Mesenchymal stem cell (in vitro differentiated cells and primary cell): Measurements from ENCODE around the gene MATCAP1. TPM values are rescaled to one million over a fixed set of nuclear protein-coding genes. Genes with fewer than 3 reads are reported as not detected.

ENCODE experiments used
- DNase-seq: peaks from one replicate; pipeline ENCODE4 v3.0.0-alpha.2; 2013
- H2AFZ ChIP-seq: one replicate; pipeline ENCODE4 v1.6.1; 2013; ENCODE audit warnings: low read depth, mild to moderate bottlenecking, control low read depth, inconsistent platforms, low read length, moderate library complexity
- H2AK5ac ChIP-seq: 2 replicates; pipeline ENCODE4 v1.6.1; 2013; ENCODE audit warnings: low read length, moderate library complexity, mild to moderate bottlenecking, inconsistent platforms; ENCODE audit not compliant: severe bottlenecking
- H2BK120ac ChIP-seq: one replicate; pipeline ENCODE4 v1.6.1; 2013; ENCODE audit warnings: low read depth, mild to moderate bottlenecking, inconsistent platforms, low read length, moderate library complexity
- H2BK12ac ChIP-seq, 2 experiments: one replicate each; pipeline ENCODE4 v1.6.1; 2013; ENCODE audit warnings: inconsistent platforms in 2 of 2, low read length in 2 of 2, mild to moderate bottlenecking in 2 of 2, moderate library complexity in 2 of 2, control low read depth in 1 of 2
- H2BK15ac ChIP-seq: one replicate; pipeline ENCODE4 v1.6.1; 2013; ENCODE audit warnings: mild to moderate bottlenecking, low read depth, inconsistent platforms; ENCODE audit not compliant: poor library complexity, severe bottlenecking
- H2BK5ac ChIP-seq: 2 replicates; pipeline ENCODE4 v1.6.1; 2013; ENCODE audit warnings: low read depth, mild to moderate bottlenecking, low read length, control low read depth, inconsistent platforms; ENCODE audit not compliant: poor library complexity, severe bottlenecking
- H3K14ac ChIP-seq, 2 experiments: one replicate each; pipeline ENCODE4 v1.6.1; 2013; ENCODE audit warnings: inconsistent platforms in 2 of 2, low read length in 2 of 2, control low read depth in 1 of 2, mild to moderate bottlenecking in 1 of 2, moderate library complexity in 1 of 2
- H3K18ac ChIP-seq, 2 experiments: one replicate each; pipeline ENCODE4 v1.6.1; 2013; ENCODE audit warnings: inconsistent platforms in 2 of 2, low read length in 2 of 2, control low read depth in 1 of 2, low read depth in 1 of 2, mild to moderate bottlenecking in 1 of 2
- H3K23ac ChIP-seq, 2 experiments: one replicate each; pipeline ENCODE4 v1.6.1; 2013; ENCODE audit warnings: inconsistent platforms in 2 of 2, low read length in 2 of 2, mild to moderate bottlenecking in 2 of 2, moderate library complexity in 2 of 2, control low read depth in 1 of 2
- H3K27ac ChIP-seq: 2 replicates; pipeline ENCODE4 v1.5.1; 2013; ENCODE audit warnings: mild to moderate bottlenecking, moderate library complexity, low read length, control low read depth, inconsistent platforms; ENCODE audit not compliant: poor library complexity, severe bottlenecking
- H3K27me3 ChIP-seq, 2 experiments: 2 replicates each; pipeline versions ENCODE4 v1.6.1 to v1.7.0; 2013; ENCODE audit warnings: low read length in 2 of 2, mild to moderate bottlenecking in 2 of 2, moderate library complexity in 2 of 2, control low read depth in 1 of 2, inconsistent platforms in 1 of 2; ENCODE audit not compliant: control insufficient read depth in 1 of 2, insufficient read depth in 1 of 2
- H3K36me3 ChIP-seq, 2 experiments: 2 replicates each; pipeline versions ENCODE4 v1.6.1 to v1.7.0; 2013; ENCODE audit warnings: low read length in 2 of 2, control low read depth in 1 of 2, inconsistent platforms in 1 of 2, low read depth in 1 of 2, mild to moderate bottlenecking in 1 of 2; ENCODE audit not compliant: insufficient read depth in 2 of 2, control insufficient read depth in 1 of 2
- H3K4ac ChIP-seq, 2 experiments: one replicate each; pipeline ENCODE4 v1.6.1; 2013; ENCODE audit warnings: inconsistent platforms in 2 of 2, low read length in 2 of 2, mild to moderate bottlenecking in 2 of 2, moderate library complexity in 2 of 2, control low read depth in 1 of 2, low read depth in 1 of 2
- H3K4me1 ChIP-seq: 2 replicates; pipeline ENCODE4 v1.6.1; 2013; ENCODE audit warnings: low read depth, low read length, control low read depth; ENCODE audit not compliant: control insufficient read depth, insufficient read depth
- H3K4me2 ChIP-seq: 2 replicates; pipeline ENCODE4 v1.6.1; 2013; ENCODE audit warnings: low read length, mild to moderate bottlenecking, inconsistent platforms; ENCODE audit not compliant: poor library complexity, severe bottlenecking
- H3K4me3 ChIP-seq, 2 experiments: 2 replicates each; pipeline versions ENCODE4 v1.5.1 to v1.7.0; 2013; ENCODE audit warnings: low read length in 2 of 2, mild to moderate bottlenecking in 2 of 2, control low read depth in 1 of 2, low read depth in 1 of 2; ENCODE audit not compliant: insufficient read depth in 1 of 2
- H3K79me1 ChIP-seq: replicated peaks from 2 replicates; pipeline ENCODE4 v1.6.1; 2013; ENCODE audit warnings: mild to moderate bottlenecking, control low read depth, low read length, inconsistent platforms; ENCODE audit not compliant: poor library complexity, severe bottlenecking
- H3K9ac ChIP-seq: 2 replicates; pipeline ENCODE4 v1.7.0; 2013; ENCODE audit warnings: mild to moderate bottlenecking, low read length, moderate library complexity
- H3K9me3 ChIP-seq: 2 replicates; pipeline ENCODE4 v1.7.0; 2013; ENCODE audit warnings: mild to moderate bottlenecking, low read length; ENCODE audit not compliant: control insufficient read depth
- H4K8ac ChIP-seq: one replicate; pipeline ENCODE4 v1.6.1; 2013; ENCODE audit warnings: inconsistent platforms, mild to moderate bottlenecking, low read length, moderate library complexity
- H4K91ac ChIP-seq: one replicate; pipeline ENCODE4 v1.6.1; 2013; ENCODE audit warnings: mild to moderate bottlenecking, low read length, inconsistent platforms
- WGBS: methylation state at CpG from one replicate; pipeline ENCODE4 v1.1.7; 2013; ENCODE audit warnings: mixed read lengths; 5-methylcytosine and 5-hydroxymethylcytosine counted together
- polyA plus RNA-seq, 2 experiments: library from polyadenylated mRNA; stranded (reverse); fragments of 200-250 nt; gene quantifications; one replicate each; pipeline ENCODE4 v1.2.3, GENCODE V29; 2013

Gene MATCAP1
- polyA plus RNA-seq (2013, experiment 1 of 2), result 11.4 TPM
- polyA plus RNA-seq (2013, experiment 2 of 2), result 11.2 TPM

GRCh38 chr16:67183627-67184452, at the start of gene MATCAP1:
Gene MATCAP1 (minus strand): TSS chr16:67183963. CDS start chr16:67180610, 3,353 bp downstream.
- Histone ChIP-seq H3K27me3 (no peaks in the 10 kb centered on the region), H3K9ac (peak within 1 kb of the TSS; percentile 89), H3K4me2 (peak within 1 kb of the TSS; percentile 99), H3K4ac (peak within 1 kb of the TSS; percentile 75 to 92), H2BK12ac (peak within 1 kb of the TSS in 1 of 2 experiments; percentile 80), H3K4me1 (peaks cover 31% of the 10 kb centered on the region), H4K91ac (peak within 1 kb of the TSS; percentile 97), H3K4me3 (peak within 1 kb of the TSS; percentile 82 to 89), H3K79me1 (peaks cover 24% of the 10 kb centered on the region), H3K18ac (peak within 1 kb of the TSS; percentile 94 to 97), H2BK120ac (peak within 1 kb of the TSS; percentile 78), H4K8ac (peak within 1 kb of the TSS; percentile 95), H2BK15ac (peak within 1 kb of the TSS; percentile 97), H2AK5ac (no peak within 1 kb of the TSS), H3K14ac (peak within 1 kb of the TSS in 1 of 2 experiments; percentile 91), H3K9me3 (no peaks in the 10 kb centered on the region), H2BK5ac (peak within 1 kb of the TSS; percentile 74), H3K36me3 (peaks cover 0 to 15% of the 10 kb centered on the region in 2 experiments), H3K23ac (peak within 1 kb of the TSS in 1 of 2 experiments; percentile 2), H3K27ac (no peak within 1 kb of the TSS), H2AFZ (peak within 1 kb of the TSS; percentile 83)
- peak; percentile 99 for DNase-seq
- WGBS, result under 1% methylated on average over 74 of the region's 77 CpGs

DNA sequence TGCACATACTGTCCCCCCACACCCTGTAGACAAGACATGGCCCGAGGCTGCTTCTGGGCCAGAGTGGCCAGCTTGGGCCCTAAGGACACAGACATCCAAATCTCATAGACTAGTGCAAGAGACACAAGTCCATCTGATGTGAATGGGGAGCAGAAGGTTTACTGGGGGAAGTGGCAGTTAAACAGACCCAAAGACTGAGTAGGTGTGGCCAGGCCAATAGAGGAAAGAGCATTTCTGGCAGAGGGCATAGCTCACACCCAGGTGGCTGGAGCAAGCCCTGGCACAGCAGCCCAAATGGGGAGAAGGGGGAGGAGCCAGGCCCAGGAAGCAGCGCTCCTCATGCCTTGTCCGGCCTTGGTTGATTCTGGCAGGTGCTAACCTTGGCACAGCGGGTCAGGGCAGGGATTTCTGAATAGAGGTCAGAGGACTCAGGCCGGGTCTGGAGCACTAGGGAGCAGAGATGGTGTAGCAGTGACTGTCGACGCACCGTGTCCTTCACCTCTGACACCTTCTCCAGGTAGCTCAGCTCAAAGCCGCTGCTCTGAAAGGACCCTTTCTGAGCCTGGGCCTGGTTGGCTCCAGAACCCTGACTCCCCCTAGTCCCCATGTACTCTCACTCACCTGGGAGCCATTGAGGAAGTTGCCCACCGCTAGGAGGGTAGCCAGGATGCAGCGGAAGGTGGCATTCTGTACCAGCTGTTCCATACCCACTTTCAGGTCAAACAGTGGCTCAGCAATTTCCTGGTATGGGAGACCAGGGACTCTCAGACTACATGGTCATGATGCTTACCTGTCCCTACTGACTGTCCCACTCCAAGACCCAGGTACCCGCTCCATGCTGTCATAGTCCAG, 47.3 kb upstream of the MATCAP1 start:
- H3K4me2 ChIP-seq, result no peak overlapping the region

GRCh38 chr16:67229906-67230808, 46.4 kb upstream of the MATCAP1 start:
- no peak for DNase-seq
- H3K27ac ChIP-seq, result no peak overlapping the region
- H2BK12ac ChIP-seq, result no peak overlapping the region
- H3K4ac ChIP-seq, result no peak overlapping the region
- H4K91ac ChIP-seq, result no peak overlapping the region
- H2AFZ ChIP-seq, result no peak overlapping the region
- H2BK120ac ChIP-seq, result no peak overlapping the region
- H4K8ac ChIP-seq, result no peak overlapping the region
- H3K4me3 ChIP-seq, result no peak overlapping the region
- peaks cover 37% of the 10 kb centered on the region for H3K79me1 ChIP-seq
- H3K9me3 ChIP-seq, result no peaks in the 10 kb centered on the region
- 98% methylated on average over 32 of the region's 32 CpGs for WGBS
- no peak overlapping the region for H3K9ac ChIP-seq
- no peaks in the 10 kb centered on the region for H3K27me3 ChIP-seq
- peaks cover 19% of the 10 kb centered on the region for H3K4me1 ChIP-seq
- H3K14ac ChIP-seq, result no peak overlapping the region
- H3K4me2 ChIP-seq, result no peak overlapping the region
- H2BK15ac ChIP-seq, result no peak overlapping the region
- H2BK5ac ChIP-seq, result no peak overlapping the region
- H3K36me3 ChIP-seq, result peaks cover 68 to 69% of the 10 kb centered on the region in 2 experiments
- no peak overlapping the region for H3K23ac ChIP-seq
- H2AK5ac ChIP-seq, result no peak overlapping the region
- no peak overlapping the region for H3K18ac ChIP-seq

More for the DNA sequence above, 47.3 kb upstream of the MATCAP1 start:
- no peak overlapping the region for H2AFZ ChIP-seq
- no peak overlapping the region for H2BK120ac ChIP-seq
- no peak overlapping the region for H3K4ac ChIP-seq
- no peak overlapping the region for H3K23ac ChIP-seq
- peaks cover 35% of the 10 kb centered on the region for H3K79me1 ChIP-seq
- no peak overlapping the region for H2AK5ac ChIP-seq
- H3K27ac ChIP-seq, result no peak overlapping the region
- peaks cover 77% of the 10 kb centered on the region in 2 experiments for H3K36me3 ChIP-seq
- H3K27me3 ChIP-seq, result no peaks in the 10 kb centered on the region
- 97% methylated on average over 11 of the region's 12 CpGs for WGBS
- no peak overlapping the region for H4K8ac ChIP-seq
- no peak overlapping the region for H3K4me3 ChIP-seq
- DNase-seq, result no peak
- H4K91ac ChIP-seq, result no peak overlapping the region
- H2BK15ac ChIP-seq, result no peak overlapping the region
- H3K14ac ChIP-seq, result no peak overlapping the region
- H2BK5ac ChIP-seq, result no peak overlapping the region
- H3K9ac ChIP-seq, result no peak overlapping the region
- H3K18ac ChIP-seq, result no peak overlapping the region
- H3K9me3 ChIP-seq, result no peaks in the 10 kb centered on the region
- peaks cover 14% of the 10 kb centered on the region for H3K4me1 ChIP-seq
- H2BK12ac ChIP-seq, result no peak overlapping the region
